ENCODE data around the gene KRT34.

The KRT34 gene

DNA sequence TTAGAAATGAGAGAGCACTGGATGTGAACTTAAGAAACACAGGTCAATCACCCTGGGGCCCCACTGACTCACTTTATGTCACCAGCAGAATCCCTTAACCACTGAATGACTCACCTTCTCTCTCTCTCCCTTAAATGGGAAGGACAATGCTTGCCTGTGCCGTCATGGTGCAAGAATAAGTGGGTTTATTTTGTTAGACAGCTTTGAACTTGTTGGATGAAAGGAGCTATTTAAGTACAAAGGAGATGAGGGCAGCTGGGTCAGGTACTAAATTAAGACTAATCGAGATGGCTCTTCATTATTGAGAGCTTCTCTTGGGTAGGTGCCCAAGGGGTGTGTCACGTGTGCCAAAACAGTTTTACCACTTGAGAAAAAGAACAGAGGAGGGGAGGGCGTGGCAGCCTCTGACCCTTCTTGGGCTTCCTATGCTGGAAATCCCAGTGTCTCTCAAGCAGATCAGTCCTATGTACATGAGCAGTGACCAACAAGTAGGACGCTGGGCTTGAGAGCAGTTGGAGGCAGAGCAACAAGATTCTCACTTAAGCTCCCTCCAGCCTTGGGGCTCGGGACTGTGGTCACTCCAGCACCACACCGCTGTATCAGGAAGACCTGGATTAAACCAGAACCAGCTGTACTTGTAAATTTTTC is 22.0 kb upstream of the KRT34 start:
- TF ChIP-seq POLR2AphosphoS5 (IDR thresholded peaks at IDR 0.05; ENCODE audit: low read depth, low read length) = no peak
- no peak for TF ChIP-seq FOXP2 (optimal IDR thresholded peaks at IDR 0.05; ENCODE audit: borderline replicate concordance, extremely low read depth, extremely low read length, insufficient read depth)
- TF ChIP-seq TAF1 (IDR thresholded peaks at IDR 0.05; ENCODE audit: borderline replicate concordance, insufficient read depth, low read length) = no peak
- TF ChIP-seq, protein P1, sequence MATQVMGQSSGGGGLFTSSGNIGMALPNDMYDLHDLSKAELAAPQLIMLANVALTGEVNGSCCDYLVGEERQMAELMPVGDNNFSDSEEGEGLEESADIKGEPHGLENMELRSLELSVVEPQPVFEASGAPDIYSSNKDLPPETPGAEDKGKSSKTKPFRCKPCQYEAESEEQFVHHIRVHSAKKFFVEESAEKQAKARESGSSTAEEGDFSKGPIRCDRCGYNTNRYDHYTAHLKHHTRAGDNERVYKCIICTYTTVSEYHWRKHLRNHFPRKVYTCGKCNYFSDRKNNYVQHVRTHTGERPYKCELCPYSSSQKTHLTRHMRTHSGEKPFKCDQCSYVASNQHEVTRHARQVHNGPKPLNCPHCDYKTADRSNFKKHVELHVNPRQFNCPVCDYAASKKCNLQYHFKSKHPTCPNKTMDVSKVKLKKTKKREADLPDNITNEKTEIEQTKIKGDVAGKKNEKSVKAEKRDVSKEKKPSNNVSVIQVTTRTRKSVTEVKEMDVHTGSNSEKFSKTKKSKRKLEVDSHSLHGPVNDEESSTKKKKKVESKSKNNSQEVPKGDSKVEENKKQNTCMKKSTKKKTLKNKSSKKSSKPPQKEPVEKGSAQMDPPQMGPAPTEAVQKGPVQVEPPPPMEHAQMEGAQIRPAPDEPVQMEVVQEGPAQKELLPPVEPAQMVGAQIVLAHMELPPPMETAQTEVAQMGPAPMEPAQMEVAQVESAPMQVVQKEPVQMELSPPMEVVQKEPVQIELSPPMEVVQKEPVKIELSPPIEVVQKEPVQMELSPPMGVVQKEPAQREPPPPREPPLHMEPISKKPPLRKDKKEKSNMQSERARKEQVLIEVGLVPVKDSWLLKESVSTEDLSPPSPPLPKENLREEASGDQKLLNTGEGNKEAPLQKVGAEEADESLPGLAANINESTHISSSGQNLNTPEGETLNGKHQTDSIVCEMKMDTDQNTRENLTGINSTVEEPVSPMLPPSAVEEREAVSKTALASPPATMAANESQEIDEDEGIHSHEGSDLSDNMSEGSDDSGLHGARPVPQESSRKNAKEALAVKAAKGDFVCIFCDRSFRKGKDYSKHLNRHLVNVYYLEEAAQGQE (IDR thresholded peaks at IDR 0.05; ENCODE audit: insufficient read depth in 1 of 2, low read depth in 2 of 2, low read length in 2 of 2) = no peak
- TF ChIP-seq SIN3A (IDR thresholded peaks at IDR 0.05; ENCODE audit: borderline replicate concordance, insufficient read depth, low read length) = no peak

DNA sequence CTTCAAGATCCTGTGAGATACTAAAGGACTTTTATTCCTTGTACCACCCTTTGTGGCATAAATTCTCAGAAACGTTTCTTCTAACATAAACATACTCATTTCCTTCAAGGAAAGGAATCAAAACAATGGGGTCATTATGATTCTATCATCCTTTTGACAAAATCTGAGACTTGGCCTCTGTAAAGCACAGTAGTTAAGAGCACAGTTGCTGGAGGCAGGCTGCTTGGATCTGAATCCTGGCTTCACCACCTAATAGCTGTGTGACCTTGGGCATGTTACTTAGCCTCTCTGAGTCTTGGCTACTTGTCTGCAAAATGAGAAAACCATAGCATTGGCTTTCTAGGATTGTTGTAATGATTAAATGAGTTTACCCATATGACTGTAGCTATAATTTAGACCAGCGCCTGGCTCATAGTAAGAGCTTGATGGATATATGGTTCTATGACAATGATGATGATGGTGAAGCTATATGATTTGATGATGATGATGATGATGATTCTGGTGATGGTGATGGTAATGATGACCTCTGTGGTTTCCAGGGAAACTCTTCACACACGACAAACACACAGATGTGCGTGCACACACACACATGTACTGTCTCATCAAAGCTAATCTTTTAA is 21.4 kb upstream of the KRT34 start:
- TF ChIP-seq TAF1 (IDR thresholded peaks at IDR 0.05; ENCODE audit: borderline replicate concordance, insufficient read depth, low read length) (no peak), SIN3A (IDR thresholded peaks at IDR 0.05; ENCODE audit: borderline replicate concordance, insufficient read depth, low read length) (no peak), FOXP2 (optimal IDR thresholded peaks at IDR 0.05; ENCODE audit: borderline replicate concordance, extremely low read depth, extremely low read length, insufficient read depth) (no peak), POLR2AphosphoS5 (IDR thresholded peaks at IDR 0.05; ENCODE audit: low read depth, low read length) (no peak)
- TF ChIP-seq, protein P1 (IDR thresholded peaks at IDR 0.05; ENCODE audit: insufficient read depth in 1 of 2, low read depth in 2 of 2, low read length in 2 of 2) = no peak

DNA sequence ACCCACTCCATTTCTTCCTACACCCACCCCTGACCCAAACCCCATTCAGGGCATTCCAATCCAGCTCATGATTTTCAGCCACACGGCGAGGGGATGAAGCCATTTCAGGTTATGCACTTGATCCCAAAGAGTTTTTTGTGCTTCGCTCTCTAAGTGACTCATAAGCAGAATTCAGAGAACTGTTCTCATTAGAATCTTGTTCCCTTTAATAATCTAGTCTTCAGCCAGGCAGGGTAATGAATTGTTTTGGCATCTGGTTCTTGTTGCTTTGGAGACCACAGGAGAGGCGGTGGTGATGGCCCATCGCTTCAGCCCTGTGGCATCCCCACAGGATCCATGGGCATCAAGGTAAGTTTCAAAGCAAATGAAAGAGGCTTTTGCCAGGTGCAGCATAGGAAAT is 20.1 kb upstream of the KRT34 start:
- TF ChIP-seq TAF1 (IDR thresholded peaks at IDR 0.05; ENCODE audit: borderline replicate concordance, insufficient read depth, low read length) (no peak), SIN3A (IDR thresholded peaks at IDR 0.05; ENCODE audit: borderline replicate concordance, insufficient read depth, low read length) (no peak), POLR2AphosphoS5 (IDR thresholded peaks at IDR 0.05; ENCODE audit: low read depth, low read length) (no peak), FOXP2 (optimal IDR thresholded peaks at IDR 0.05; ENCODE audit: borderline replicate concordance, extremely low read depth, extremely low read length, insufficient read depth) (no peak)
- TF ChIP-seq, protein P1 (IDR thresholded peaks at IDR 0.05; ENCODE audit: insufficient read depth in 1 of 2, low read depth in 2 of 2, low read length in 2 of 2) = no peak

DNA sequence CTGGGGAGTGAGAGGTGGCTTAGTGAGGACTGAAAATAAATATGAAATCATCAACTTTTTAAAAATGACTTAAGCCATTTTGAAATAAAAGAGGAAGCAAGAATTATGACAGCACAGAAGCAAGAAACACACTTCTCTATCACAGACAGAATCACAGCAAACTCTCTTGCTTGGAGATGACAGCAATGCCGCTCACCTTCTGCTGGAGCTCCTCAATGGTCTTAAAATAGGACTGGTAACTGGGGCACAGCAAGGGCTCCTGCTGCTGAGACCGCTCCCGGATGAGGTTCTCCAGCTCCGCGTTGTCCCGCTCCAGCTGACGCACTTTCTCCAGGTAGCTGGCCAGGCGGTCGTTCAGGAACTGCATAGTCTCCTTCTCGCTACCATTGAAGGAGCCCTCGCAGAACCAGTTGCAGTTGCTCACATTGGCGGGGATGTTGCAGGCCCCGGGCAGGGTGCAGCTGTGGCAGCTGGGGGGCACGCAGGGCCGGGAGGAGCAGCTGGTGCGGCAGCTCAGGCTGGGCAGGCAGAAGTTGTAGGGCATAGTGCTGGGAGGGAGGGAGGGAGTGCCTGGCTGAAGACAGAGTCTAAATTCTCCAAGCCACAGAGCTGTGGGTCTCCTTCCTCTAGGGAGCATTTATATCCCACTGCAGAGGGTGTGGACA is 15.0 kb upstream of the KRT34 start, which contains the start of gene KRT31:
Gene KRT31, minus strand, starts transcription at position 613 of the 665 bp plus-strand sequence. Its CDS starts 69 bp downstream, at position 544.
- TF ChIP-seq TAF1 (IDR thresholded peaks at IDR 0.05; ENCODE audit: borderline replicate concordance, insufficient read depth, low read length) = no peak
- TF ChIP-seq, protein P1 (IDR thresholded peaks at IDR 0.05; ENCODE audit: insufficient read depth in 1 of 2, low read depth in 2 of 2, low read length in 2 of 2) = no peak
- TF ChIP-seq SIN3A (IDR thresholded peaks at IDR 0.05; ENCODE audit: borderline replicate concordance, insufficient read depth, low read length) = no peak
- no peak for TF ChIP-seq POLR2AphosphoS5 (IDR thresholded peaks at IDR 0.05; ENCODE audit: low read depth, low read length)
- no peak for TF ChIP-seq FOXP2 (optimal IDR thresholded peaks at IDR 0.05; ENCODE audit: borderline replicate concordance, extremely low read depth, extremely low read length, insufficient read depth)
